Osteoblast (primary cell): ENCODE measurements around the gene ATP5F1E. TPM values are rescaled to one million over a fixed set of nuclear protein-coding genes. Genes with fewer than 3 reads are reported as not detected.
"Not testable (repeated sequence)": the region's sequence is repeated elsewhere in the genome, so short reads cannot be mapped to it uniquely, and the experiment has no call there.

Experiments used
- DNase-seq: peaks from one replicate; pipeline ENCODE4 v3.0.0; 2011; ENCODE audit warnings: low spot score, mixed read lengths; ENCODE audit not compliant: insufficient read length; ENCODE audit errors: missing footprints
- H2AFZ ChIP-seq: 2 replicates; pipeline ENCODE4 v1.6.0; 2011; ENCODE audit warnings: mild to moderate bottlenecking, low read length
- H3K27ac ChIP-seq: 2 replicates; pipeline ENCODE4 v1.5.1; 2011; ENCODE audit warnings: mild to moderate bottlenecking, low read depth, low read length, moderate library complexity
- H3K27me3 ChIP-seq: 2 replicates; pipeline ENCODE4 v1.6.0; 2012; ENCODE audit warnings: mild to moderate bottlenecking, control low read depth, inconsistent platforms, low read length, moderate library complexity; ENCODE audit not compliant: insufficient read depth
- H3K36me3 ChIP-seq: 2 replicates; pipeline ENCODE4 v1.5.1; 2011; ENCODE audit warnings: mild to moderate bottlenecking, low read length, control low read depth, moderate library complexity; ENCODE audit not compliant: insufficient read depth
- H3K4me1 ChIP-seq: 2 replicates; pipeline ENCODE4 v1.5.1; 2011; ENCODE audit warnings: mild to moderate bottlenecking, low read length, control low read depth, moderate library complexity; ENCODE audit not compliant: insufficient read depth
- H3K4me2 ChIP-seq: 2 replicates; pipeline ENCODE4 v1.6.0; 2011; ENCODE audit warnings: mild to moderate bottlenecking, low read length; ENCODE audit not compliant: insufficient read depth
- H3K4me3 ChIP-seq: fragments of 200-600 bp; sonication (generic); 3 replicates; pipeline ENCODE4 v1.5.1; 2012; ENCODE audit warnings: mild to moderate bottlenecking, low read length, inconsistent platforms; ENCODE audit not compliant: insufficient read depth
- H3K79me2 ChIP-seq: 2 replicates; pipeline ENCODE4 v1.6.0; 2012; ENCODE audit warnings: mild to moderate bottlenecking, low read length, control low read depth, inconsistent platforms; ENCODE audit not compliant: insufficient read depth
- H3K9me3 ChIP-seq: 2 replicates; pipeline ENCODE4 v1.5.1; 2011; ENCODE audit warnings: low read depth, low read length, control low read depth
- H4K20me1 ChIP-seq: 2 replicates; pipeline ENCODE4 v1.6.0; 2012; ENCODE audit warnings: mild to moderate bottlenecking, low read length, control low read depth; ENCODE audit not compliant: insufficient read depth
- CTCF ChIP-seq: IDR thresholded peaks from 2 replicates; pipeline ENCODE4 v1.5.1; 2011; ENCODE audit warnings: mild to moderate bottlenecking, low read depth, low read length, moderate library complexity; ENCODE audit errors: extremely low read depth
- total RNA-seq: library from RNA; depleted of rRNA; stranded (reverse); fragments of >200 nt; gene quantifications from 2 replicates; pipeline ENCODE4 v1.2.3, GENCODE V29; 2012

The ATP5F1E gene
- total RNA-seq, 1 donor = 19.5 TPM

- peak within 1 kb of the TSS; percentile 94 for H2AFZ ChIP-seq
- no peaks in the 10 kb centered on the region for H3K27me3 ChIP-seq
- peak within 1 kb of the TSS; percentile 94 for H3K4me3 ChIP-seq
- peaks cover 53% of the 10 kb centered on the region for H3K79me2 ChIP-seq
- peak; percentile 92 for DNase-seq
- peaks cover 19% of the 10 kb centered on the region for H3K36me3 ChIP-seq
- H3K4me2 ChIP-seq = peak within 1 kb of the TSS; percentile 87
- no peaks in the 10 kb centered on the region for H3K9me3 ChIP-seq
- no peak for TF ChIP-seq CTCF
- H3K27ac ChIP-seq = peak within 1 kb of the TSS; percentile 69
- peaks cover 11% of the 10 kb centered on the region for H4K20me1 ChIP-seq
- peaks cover 22% of the 10 kb centered on the region for H3K4me1 ChIP-seq
These were observed 10.1 kb upstream of the ATP5F1E start, which contains the start of gene PRELID3B for GRCh38 chr20:59042151-59042795. PRELID3B (minus strand) TSS chr20:59042786; CDS start chr20:59042730, 56 bp downstream.

GRCh38 chr20:59041487-59041886, 9.4 kb upstream of the ATP5F1E start:
- not testable (repeated sequence) for DNase-seq, H3K27me3 ChIP-seq, H3K9me3 ChIP-seq, H2AFZ ChIP-seq, H3K27ac ChIP-seq
- peak overlapping the region; percentile 94 for H3K4me3 ChIP-seq
- H4K20me1 ChIP-seq = peaks cover 12% of the 10 kb centered on the region
- peaks cover 58% of the 10 kb centered on the region for H3K79me2 ChIP-seq
- H3K4me2 ChIP-seq = peak overlapping the region; percentile 77
- peaks cover 27% of the 10 kb centered on the region for H3K36me3 ChIP-seq
- peaks cover 22% of the 10 kb centered on the region for H3K4me1 ChIP-seq

GRCh38 chr20:59040667-59041066, 8.5 kb upstream of the ATP5F1E start:
- peaks cover 22% of the 10 kb centered on the region for H3K4me1 ChIP-seq
- no peak overlapping the region for H3K4me2 ChIP-seq
- peaks cover 64% of the 10 kb centered on the region for H3K79me2 ChIP-seq
- H2AFZ ChIP-seq = no peak overlapping the region
- H4K20me1 ChIP-seq = peaks cover 12% of the 10 kb centered on the region
- no peaks in the 10 kb centered on the region for H3K27me3 ChIP-seq
- no peak overlapping the region for H3K4me3 ChIP-seq
- no peak for DNase-seq
- H3K36me3 ChIP-seq = peaks cover 35% of the 10 kb centered on the region
- TF ChIP-seq CTCF = no peak
- H3K27ac ChIP-seq = no peak overlapping the region
- no peaks in the 10 kb centered on the region for H3K9me3 ChIP-seq

GRCh38 chr20:59039233-59039632, 7.1 kb upstream of the ATP5F1E start:
- Histone ChIP-seq H3K4me1 (peaks cover 22% of the 10 kb centered on the region), H3K27ac (peak overlapping the region; percentile 31), H3K27me3 (no peaks in the 10 kb centered on the region), H3K4me3 (no peak overlapping the region), H3K79me2 (peaks cover 71% of the 10 kb centered on the region), H3K4me2 (no peak overlapping the region), H3K9me3 (no peaks in the 10 kb centered on the region), H4K20me1 (peaks cover 14% of the 10 kb centered on the region), H2AFZ (no peak overlapping the region), H3K36me3 (peaks cover 47% of the 10 kb centered on the region)
- TF ChIP-seq CTCF = no peak
- DNase-seq = peak; percentile 30
